Measurements from ENCODE around the gene MCM6.
A peak's percentile ranks its signal among the peaks of the same experiment; 100 is the strongest.

MCM6 gene

GRCh38 chr2:135863233-135863632, 13.0 kb downstream of the MCM6 start:
- no peak for DNase-seq (ENCODE audit: low read depth)

- DNase-seq (ENCODE audit: low read depth): no peak
These were observed 13.5 kb downstream of the MCM6 start for GRCh38 chr2:135862718-135863117.

GRCh38 chr2:135853401-135853800, 22.8 kb downstream of the MCM6 start:
- DNase-seq (ENCODE audit: low read depth): no peak

GRCh38 chr2:135851858-135852257, 24.4 kb downstream of the MCM6 start:
- no peak for DNase-seq (ENCODE audit: low read depth)

- no peak for DNase-seq (ENCODE audit: low read depth)
These were observed 25.2 kb downstream of the MCM6 start for GRCh38 chr2:135850892-135851668.

- no peak for DNase-seq (ENCODE audit: low read depth)
These were observed 27.2 kb downstream of the MCM6 start for GRCh38 chr2:135849087-135849486.

GRCh38 chr2:135845997-135846396, 30.2 kb downstream of the MCM6 start:
- DNase-seq (ENCODE audit: low read depth): no peak

GRCh38 chr2:135845257-135845656, 31.0 kb downstream of the MCM6 start:
- DNase-seq (ENCODE audit: low read depth): no peak

- no peak for DNase-seq (ENCODE audit: low read depth)
These were observed 31.8 kb downstream of the MCM6 start for GRCh38 chr2:135844301-135844895.

GRCh38 chr2:135843671-135844070, 32.6 kb downstream of the MCM6 start:
- no peak for DNase-seq (ENCODE audit: low read depth)

GRCh38 chr2:135840601-135841000, 35.6 kb downstream of the MCM6 start:
- no peak for DNase-seq (ENCODE audit: low read depth)

- DNase-seq (ENCODE audit: low read depth): peak; percentile 87
These were observed 36.5 kb downstream of the MCM6 start for GRCh38 chr2:135839713-135840112.

- no peak for DNase-seq (ENCODE audit: low read depth)
These were observed 37.7 kb downstream of the MCM6 start for GRCh38 chr2:135838502-135838901.

GRCh38 chr2:135836596-135837270, 39.5 kb downstream of the MCM6 start, which contains the start of gene LCT:
Gene LCT, minus strand, starts transcription at chr2:135837184. Its CDS starts 15 bp downstream, at chr2:135837169.
- no peak for DNase-seq (ENCODE audit: low read depth)

GRCh38 chr2:135832891-135833290, 43.4 kb downstream of the MCM6 start:
- no peak for DNase-seq (ENCODE audit: low read depth)

- no peak for DNase-seq (ENCODE audit: low read depth)
These were observed 44.9 kb downstream of the MCM6 start for GRCh38 chr2:135831180-135831812.

GRCh38 chr2:135829378-135830135, 46.7 kb downstream of the MCM6 start:
- DNase-seq (ENCODE audit: low read depth): no peak

- DNase-seq (ENCODE audit: low read depth): no peak
These were observed 49.7 kb downstream of the MCM6 start for GRCh38 chr2:135826544-135826943.

- DNase-seq (ENCODE audit: low read depth): no peak
These were observed 50.6 kb downstream of the MCM6 start for GRCh38 chr2:135825550-135826176.

- DNase-seq (ENCODE audit: low read depth): no peak
These were observed 51.1 kb downstream of the MCM6 start for GRCh38 chr2:135825131-135825530.

- no peak for DNase-seq (ENCODE audit: low read depth)
These were observed 53.4 kb downstream of the MCM6 start for GRCh38 chr2:135822855-135823254.
